IMR-90 (cell line): ENCODE results near the gene NAPSA.

Experiments used
- CHD1 ChIP-seq: IDR thresholded peaks from 2 replicates; pipeline ENCODE4 v1.6.1; 2012; ENCODE audit warnings: low read depth, low read length, improper control_type of control experiment
- FOS ChIP-seq: fragments of 150-350 bp; IDR thresholded peaks from 2 replicates; pipeline ENCODE4 v1.6.1; 2016; ENCODE audit warnings: low read depth, low read length
- MAZ ChIP-seq: IDR thresholded peaks from 2 replicates; pipeline ENCODE4 v1.6.1; 2012; ENCODE audit warnings: low read depth, mild to moderate bottlenecking, low read length, improper control_type of control experiment, moderate library complexity, borderline replicate concordance
- POLR2A ChIP-seq: IDR thresholded peaks from 2 replicates; pipeline ENCODE4 v1.6.1; 2012; ENCODE audit warnings: mild to moderate bottlenecking, low read depth, low read length
- RFX5 ChIP-seq: IDR thresholded peaks from 2 replicates; pipeline ENCODE4 v1.8.0; 2012; ENCODE audit warnings: low read depth, mild to moderate bottlenecking, low read length, moderate library complexity
- TF ChIP-seq, protein P1 (sequence below): conservative IDR thresholded peaks from 2 replicates; pipeline ENCODE4 v1.5.1; 2012; ENCODE audit warnings: mild to moderate bottlenecking, low read depth, low read length, improper control_type of control experiment

DNA sequence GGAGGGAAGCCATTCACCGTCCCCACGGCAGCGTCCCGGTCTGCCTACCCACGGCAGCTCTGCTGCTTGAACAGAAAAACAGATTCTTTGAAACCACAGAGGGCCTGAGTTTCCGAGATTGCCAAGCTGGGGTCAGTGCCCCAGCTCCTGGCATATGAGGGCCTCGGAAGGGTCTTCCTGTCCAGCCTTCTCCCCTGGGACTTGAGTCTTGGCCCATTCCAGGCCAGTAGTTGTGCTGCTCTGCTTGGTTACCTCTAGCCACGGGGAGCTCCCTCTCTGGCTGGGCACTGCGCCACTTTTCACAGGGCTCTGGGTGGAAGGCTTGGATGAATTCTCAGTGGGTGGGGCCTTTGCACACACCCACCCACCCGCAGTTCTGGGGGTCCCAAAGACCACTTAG lies 44.7 kb upstream of the NAPSA start:
- TF ChIP-seq MAZ = no peak
- TF ChIP-seq, protein P1, sequence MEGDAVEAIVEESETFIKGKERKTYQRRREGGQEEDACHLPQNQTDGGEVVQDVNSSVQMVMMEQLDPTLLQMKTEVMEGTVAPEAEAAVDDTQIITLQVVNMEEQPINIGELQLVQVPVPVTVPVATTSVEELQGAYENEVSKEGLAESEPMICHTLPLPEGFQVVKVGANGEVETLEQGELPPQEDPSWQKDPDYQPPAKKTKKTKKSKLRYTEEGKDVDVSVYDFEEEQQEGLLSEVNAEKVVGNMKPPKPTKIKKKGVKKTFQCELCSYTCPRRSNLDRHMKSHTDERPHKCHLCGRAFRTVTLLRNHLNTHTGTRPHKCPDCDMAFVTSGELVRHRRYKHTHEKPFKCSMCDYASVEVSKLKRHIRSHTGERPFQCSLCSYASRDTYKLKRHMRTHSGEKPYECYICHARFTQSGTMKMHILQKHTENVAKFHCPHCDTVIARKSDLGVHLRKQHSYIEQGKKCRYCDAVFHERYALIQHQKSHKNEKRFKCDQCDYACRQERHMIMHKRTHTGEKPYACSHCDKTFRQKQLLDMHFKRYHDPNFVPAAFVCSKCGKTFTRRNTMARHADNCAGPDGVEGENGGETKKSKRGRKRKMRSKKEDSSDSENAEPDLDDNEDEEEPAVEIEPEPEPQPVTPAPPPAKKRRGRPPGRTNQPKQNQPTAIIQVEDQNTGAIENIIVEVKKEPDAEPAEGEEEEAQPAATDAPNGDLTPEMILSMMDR = no peak
- TF ChIP-seq RFX5 = no peak
- no peak for TF ChIP-seq POLR2A
- TF ChIP-seq CHD1 = no peak
- no peak for TF ChIP-seq FOS
